GM12878 (cell line): ENCODE data around the gene CCDC88C. TPM values are rescaled to one million over a fixed set of nuclear protein-coding genes. Genes with fewer than 3 reads are reported as not detected.

ENCODE experiments used
- ATAC-seq: fragments of 200-7000 bp; cut with Tn5 transposase; 3 replicates; pipeline ENCODE4 v1.9.1; 2020; ENCODE audit warnings: mild to moderate bottlenecking, moderate library complexity
- BruUV-seq: library from RNA; stranded (reverse); fragments of 400-500 nt; replicated peaks from 2 replicates; lab custom pipeline; 2021; lab: Mats Ljungman, UMichigan
- CTCF ChIA-PET: fragments of 300-600 bp; sonication (Branson Sonifier 250); formaldehyde crosslinking; extraction: SDS; loops from one replicate; lab custom pipeline; 2021; ENCODE audit warnings: inconsistent platforms; lab: Yijun Ruan, JAX
- POLR2A ChIA-PET: fragments of 350-600 bp; formaldehyde crosslinking; extraction: SDS; loops from one replicate; lab custom pipeline; 2021; ENCODE audit warnings: inconsistent platforms; lab: Charles Lee
- RAD21 ChIA-PET: fragments of 300-600 bp; sonication (Branson Sonifier 250); formaldehyde crosslinking; loops from one replicate; lab custom pipeline; 2023; ENCODE audit warnings: antibody characterized with exemption; ENCODE audit not compliant: unreplicated experiment; lab: Charles Lee
- SMC1A ChIA-PET: fragments of 300-600 bp; sonication (Branson Sonifier 250); formaldehyde crosslinking; loops from one replicate; lab custom pipeline; 2023; ENCODE audit not compliant: unreplicated experiment, uncharacterized antibody; lab: Charles Lee
- DNase-seq: peaks from one replicate; pipeline ENCODE4 v3.0.0-alpha.2; 2011; ENCODE audit warnings: low read depth, low spot score
- FAIRE-seq: peaks from 3 replicates; lab custom pipeline; 2011; peaks lifted over from hg19 to GRCh38; lab: Jason Lieb, UNC
- H2AFZ ChIP-seq: 2 replicates; pipeline ENCODE4 v1.6.0; 2011; ENCODE audit warnings: low read depth, low read length, control low read depth; ENCODE audit not compliant: control insufficient read depth
- H3K27ac ChIP-seq: 2 replicates; pipeline ENCODE4 v1.5.1; 2011; ENCODE audit warnings: control low read depth; ENCODE audit not compliant: control insufficient read depth, insufficient read depth
- H3K27me3 ChIP-seq, 2 experiments: replicated peaks in 1 of 2; 2 replicates each; pipeline versions ENCODE4 v1.6.0 to v1.6.1; 2011; ENCODE audit warnings: low read length in 1 of 2; ENCODE audit not compliant: control insufficient read depth in 2 of 2, insufficient read depth in 2 of 2
- H3K36me3 ChIP-seq, 2 experiments: 2 replicates each; pipeline ENCODE4 v1.5.1; 2011; ENCODE audit warnings: low read length in 1 of 2; ENCODE audit not compliant: control insufficient read depth in 2 of 2, insufficient read depth in 2 of 2
- H3K4me1 ChIP-seq: 2 replicates; pipeline ENCODE4 v1.6.1; 2011; ENCODE audit warnings: mild to moderate bottlenecking, low read length, moderate library complexity, mixed read lengths; ENCODE audit not compliant: control insufficient read depth, insufficient read depth
- H3K4me2 ChIP-seq: 2 replicates; pipeline ENCODE4 v1.6.0; 2011; ENCODE audit warnings: control low read depth; ENCODE audit not compliant: control insufficient read depth, insufficient read depth
- H3K4me3 ChIP-seq: fragments of 200-600 bp; sonication (generic); 2 replicates; pipeline ENCODE4 v1.5.1; 2016
- H3K79me2 ChIP-seq: 2 replicates; pipeline ENCODE4 v1.6.0; 2011; ENCODE audit warnings: low read length; ENCODE audit not compliant: control insufficient read depth, insufficient read depth
- H3K9ac ChIP-seq: 2 replicates; pipeline ENCODE4 v1.8.0; 2011; ENCODE audit warnings: low read length, control low read depth, mixed read lengths; ENCODE audit not compliant: control insufficient read depth, insufficient read depth
- H3K9me3 ChIP-seq: replicated peaks from 3 replicates; pipeline ENCODE4 v1.5.1; 2011; ENCODE audit warnings: mild to moderate bottlenecking, low read length; ENCODE audit not compliant: control insufficient read depth, insufficient read depth
- H4K20me1 ChIP-seq: 2 replicates; pipeline ENCODE4 v1.6.0; 2011; ENCODE audit not compliant: control insufficient read depth, insufficient read depth
- MLLT1 ChIP-seq: fragments of 450-650 bp; IDR thresholded peaks from 2 replicates; pipeline ENCODE4 v1.6.1; 2016; ENCODE audit warnings: mild to moderate bottlenecking
- PML ChIP-seq: IDR thresholded peaks from 2 replicates; pipeline ENCODE4 v1.6.1; 2012; ENCODE audit warnings: low read length, inconsistent platforms
- WRNIP1 ChIP-seq: IDR thresholded peaks from 2 replicates; pipeline ENCODE4 v1.6.1; 2011; ENCODE audit warnings: low read depth, low read length, improper control_type of control experiment, borderline replicate concordance
- WGBS: methylation state at CpG from one replicate; pipeline ENCODE4 v1.1.6; 2016; ENCODE audit warnings: low lambda C conversion rate; ENCODE audit not compliant: insufficient replicate concordance, insufficient coverage; ENCODE audit errors: missing lambda C conversion rate; 5-methylcytosine and 5-hydroxymethylcytosine counted together
- in situ Hi-C: fragments of 300-500 bp; cut with MboI; formaldehyde crosslinking; loops from 9 replicates; pipeline ENCODE4 v1.14.3; 2018; ENCODE audit warnings: mixed read lengths
- intact Hi-C: fragments of 100-400 bp; cut with micrococcal nuclease; formaldehyde crosslinking; loops from one replicate; pipeline ENCODE4 v1.14.2; 2022; ENCODE audit not compliant: unreplicated experiment
- polyA plus RNA-seq, 11 experiments: library from polyadenylated mRNA; depleted of rRNA in 4 of 11; unstranded in 6 of 11; stranded (reverse) in 5 of 11; fragments of >200 nt; fragmentation: Nextera tagmentation in 4 of 11; fragmentation: Illumina TruSeq in 1 of 11; extraction: Ambion mirVana in 4 of 11; extraction: Trizol in 1 of 11; gene quantifications; 1 replicate in 1 of 11; 2 replicates in 10 of 11; pipeline versions ENCODE4 v1.2.1 to v1.2.3, GENCODE V29; 2011 to 2016; ENCODE audit warnings: inconsistent platforms in 2 of 11, missing spikeins in 2 of 11, low read depth in 1 of 11
- total RNA-seq, 4 experiments: library from RNA; depleted of rRNA in 3 of 4; stranded (reverse); fragments of >200 nt in 3 of 4; fragmentation: Illumina TruSeq in 1 of 4; extraction: Trizol in 1 of 4; gene quantifications; 2 replicates each; pipeline versions ENCODE4 v1.2.1 to v1.2.3, GENCODE V29; 2013 to 2021

Gene CCDC88C
- total and polyA plus RNA-seq, 10 of the 15 experiments (the other 5 are each of a cell fraction or from before 2014, with no cell fraction given), result 4.0 to 79.6 (median 36.6) TPM

DNA sequence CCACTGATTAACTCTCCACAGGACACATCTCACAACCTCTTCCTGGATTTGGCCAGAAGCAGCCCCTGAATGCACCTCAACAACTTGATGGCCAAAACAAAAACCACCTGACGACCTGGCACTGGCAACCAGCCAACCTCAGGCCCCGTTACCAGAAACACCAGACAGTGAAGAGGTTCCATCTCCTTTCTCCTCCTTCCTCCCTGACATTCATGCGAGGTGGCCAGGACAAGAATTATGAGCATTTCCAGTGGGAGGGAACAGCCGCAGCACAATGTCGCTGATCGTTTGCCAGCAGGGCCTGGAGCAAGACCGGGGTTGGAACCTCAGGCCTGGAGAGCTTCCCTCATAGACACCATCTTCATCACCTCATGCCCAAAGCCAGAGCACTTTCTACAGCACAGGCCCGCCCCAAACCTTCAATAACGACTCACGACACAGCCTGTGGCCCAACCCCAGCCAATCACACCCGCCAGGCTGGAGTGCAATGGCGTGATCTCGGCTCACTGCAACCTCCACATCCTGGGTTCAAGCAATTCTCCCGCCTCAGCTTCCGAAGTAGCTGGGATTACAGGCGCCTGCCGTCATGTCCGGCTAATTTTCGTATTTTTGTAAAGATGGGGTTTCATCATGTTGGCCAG is 48.7 kb downstream of the CCDC88C start:
- H3K4me3 ChIP-seq, result no peak overlapping the region
- H3K27ac ChIP-seq, result peak overlapping the region; percentile 99
- DNase-seq (no peak), FAIRE-seq (no peak), ATAC-seq (no peak)
- no peaks in the 10 kb centered on the region for H4K20me1 ChIP-seq
- ChIA-PET CTCF (interaction anchor here (0.8 to 5.2 kb wide), 5 partner anchors 13 to 47 kb away, joined by 3 to 43 read pairs (median 6); no protein-coding TSS in a partner anchor), RAD21 (interaction anchor here (0.9 to 8.3 kb wide), 5 partner anchors 8 to 46 kb away, joined by 3 to 104 read pairs (median 38); partner anchors contain the start of gene CCDC88C), SMC1A (interaction anchor here (1.0 to 22.7 kb wide), 8 partner anchors 9 to 47 kb away, joined by 4 to 349 read pairs (median 10); partner anchors contain the start of gene CCDC88C), POLR2A (interaction anchor here (0.6 to 0.7 kb wide), 2 partner anchors 31 to 145 kb away, joined by 3 read pairs; no protein-coding TSS in a partner anchor)
- peaks cover 0 to 17% of the 10 kb centered on the region in 2 experiments; a peak in 2 of 4 replicates for H3K36me3 ChIP-seq
- in situ Hi-C loops, result loop anchor here (25.0 kb wide), 1 partner anchor 1393 kb away; no protein-coding TSS in a partner anchor
- no peaks in the 10 kb centered on the region for H3K9me3 ChIP-seq
- H3K27me3 ChIP-seq, result no peaks in the 10 kb centered on the region
- peaks cover 97% of the 10 kb centered on the region for H3K4me1 ChIP-seq
- WGBS, result 91% methylated on average over 18 of the region's 19 CpGs
- peak; percentile 52; the same call in 1 of the 2 replicates for TF ChIP-seq MLLT1
- no peak for TF ChIP-seq WRNIP1
- TF ChIP-seq PML, result no peak
- H3K4me2 ChIP-seq, result peak overlapping the region; percentile 53; the same call in 1 of the 2 replicates
- BruUV-seq, result no TSS peak
- H3K9ac ChIP-seq, result no peak overlapping the region
- intact Hi-C loops, result no loop called here
- peaks cover 96% of the 10 kb centered on the region for H3K79me2 ChIP-seq
- no peak overlapping the region for H2AFZ ChIP-seq
